Measurements from ENCODE around the gene GOLGA8M. TPM values are rescaled to one million over a fixed set of nuclear protein-coding genes. Genes with fewer than 3 reads are reported as not detected.
"Not testable (repeated sequence)": the region's sequence is repeated elsewhere in the genome, so short reads cannot be mapped to it uniquely, and the experiment has no call there.

GOLGA8M gene
- polyA plus RNA-seq, 5 donors, result 1.7 to 3.9 (median 2.8) TPM

GRCh38 chr15:28663717-28664116, 48.5 kb downstream of the GOLGA8M start:
- not testable (repeated sequence) for DNase-seq

GRCh38 chr15:28660750-28661149, 51.5 kb downstream of the GOLGA8M start:
- DNase-seq, result not testable (repeated sequence)

- not testable (repeated sequence) for DNase-seq
These were observed 56.2 kb downstream of the GOLGA8M start for GRCh38 chr15:28656018-28656360.

- not testable (repeated sequence) for DNase-seq
These were observed 56.7 kb downstream of the GOLGA8M start for GRCh38 chr15:28655329-28656017.

- not testable (repeated sequence) for DNase-seq
These were observed 58.0 kb downstream of the GOLGA8M start for GRCh38 chr15:28654194-28654593.

GRCh38 chr15:28652538-28652937, 59.7 kb downstream of the GOLGA8M start:
- DNase-seq, result not testable (repeated sequence)

Other genes with a start within 250 kb of the GOLGA8M start
- gene GOLGA8G, start 179.4 kb downstream of the GOLGA8M start, polyA plus RNA-seq (ENCODE audit: insufficient read depth in 1 of 5, insufficient read length in 5 of 5, low replicate concordance in 1 of 5), result under 1 TPM; 0.04 to 0.78 (median 0.12) TPM
- gene GOLGA6L25, start 158.9 kb downstream of the GOLGA8M start, polyA plus RNA-seq (ENCODE audit: insufficient read depth in 1 of 5, insufficient read length in 5 of 5, low replicate concordance in 1 of 5), result not detected
- 1 to 10 TPM in 1 of 5 donors, under 1 TPM in 4; 0.58 to 1.1 (median 0.89) TPM for gene GOLGA6L7, start 136.2 kb upstream of the GOLGA8M start, polyA plus RNA-seq (ENCODE audit: insufficient read depth in 1 of 5, insufficient read length in 5 of 5, low replicate concordance in 1 of 5)
- gene APBA2, start 173.6 kb upstream of the GOLGA8M start, polyA plus RNA-seq (ENCODE audit: insufficient read depth in 1 of 5, insufficient read length in 5 of 5, low replicate concordance in 1 of 5), result 10 to 100 TPM in 4 of 5 donors, 1 to 10 TPM in 1; 8.5 to 14.6 (median 11.5) TPM